HG02943 (cell line): ENCODE data around the gene SPIB.

Source experiments
- ATAC-seq: cut with Tn5 transposase; IDR thresholded peaks from one replicate; pipeline ENCODE4 v1.9.1; 2021; ENCODE audit warnings: mild to moderate bottlenecking, low read depth, moderate library complexity; ENCODE audit not compliant: unreplicated experiment

The SPIB gene

GRCh38 chr19:50417111-50418081 lies 1.3 kb upstream of the SPIB start:
- no peak for ATAC-seq

GRCh38 chr19:50419022-50419579 lies 363 bp downstream of the SPIB start:
- no peak for ATAC-seq

GRCh38 chr19:50419580-50420035 lies 870 bp downstream of the SPIB start:
- ATAC-seq = no peak

GRCh38 chr19:50420127-50420526 lies 1.4 kb downstream of the SPIB start:
- ATAC-seq = no peak

- ATAC-seq = no peak
Observed at GRCh38 chr19:50420808-50421207, 2.1 kb downstream of the SPIB start.

GRCh38 chr19:50422397-50423278 lies 3.9 kb downstream of the SPIB start:
- ATAC-seq = no peak

- no peak for ATAC-seq
Observed at GRCh38 chr19:50423279-50424113, 4.8 kb downstream of the SPIB start.

GRCh38 chr19:50425581-50425980 lies 6.8 kb downstream of the SPIB start:
- no peak for ATAC-seq

GRCh38 chr19:50427318-50427925 lies 8.7 kb downstream of the SPIB start:
- no peak for ATAC-seq

- ATAC-seq = no peak
Observed at GRCh38 chr19:50427997-50428425, 9.3 kb downstream of the SPIB start.

GRCh38 chr19:50428772-50429463 lies 10.2 kb downstream of the SPIB start:
- no peak for ATAC-seq

GRCh38 chr19:50430888-50431342 lies 12.2 kb downstream of the SPIB start:
- ATAC-seq = no peak

GRCh38 chr19:50431343-50432220 lies 12.8 kb downstream of the SPIB start:
- ATAC-seq = peak; percentile 55

- no peak for ATAC-seq
Observed at GRCh38 chr19:50432221-50433028, 13.7 kb downstream of the SPIB start, which contains the start of gene MYBPC2. MYBPC2 (plus strand) TSS chr19:50432892; CDS start chr19:50432954, 62 bp downstream.

- no peak for ATAC-seq
Observed at GRCh38 chr19:50433201-50434180, 14.8 kb downstream of the SPIB start.

GRCh38 chr19:50434525-50434924 lies 15.8 kb downstream of the SPIB start:
- ATAC-seq = no peak
